Ascending aorta (tissue), 2 donors: ENCODE measurements around the gene LIMS2. TPM values are rescaled to one million over a fixed set of nuclear protein-coding genes. Genes with fewer than 3 reads are reported as not detected.
A peak's percentile ranks its signal among the peaks of the same experiment; 100 is the strongest.

Experiments
- DNase-seq, 2 donors: peaks; one replicate each; pipeline ENCODE4 v3.0.0-alpha.2; 2019; ENCODE audit warnings: low spot score in 2 of 2
- H3K27ac ChIP-seq, 2 donors: fragments of 200-600 bp; sonication (generic); one replicate each; pipeline ENCODE4 v1.5.1; 2016 to 2017; ENCODE audit warnings: mild to moderate bottlenecking in 1 of 2
- H3K27me3 ChIP-seq: fragments of 200-600 bp; sonication (generic); one replicate; pipeline ENCODE4 v1.5.1; 2017
- H3K36me3 ChIP-seq, 2 donors: fragments of 200-600 bp; sonication (generic); one replicate each; pipeline ENCODE4 v1.5.1; 2016
- H3K4me1 ChIP-seq, 2 donors: fragments of 200-600 bp; sonication (generic); one replicate each; pipeline ENCODE4 v1.5.1; 2016 to 2017; ENCODE audit warnings: mild to moderate bottlenecking in 1 of 2
- H3K4me3 ChIP-seq, 2 donors: fragments of 200-600 bp; sonication (generic); one replicate each; pipeline ENCODE4 v1.5.1; 2016 to 2017; ENCODE audit warnings: mild to moderate bottlenecking in 1 of 2
- H3K9me3 ChIP-seq, 2 donors: fragments of 200-600 bp; sonication (generic); one replicate each; pipeline ENCODE4 v1.5.1; 2016
- CTCF ChIP-seq, 3 experiments: fragments of 200-600 bp in 2 of 3; fragments of 450-650 bp in 1 of 3; sonication (generic) in 2 of 3; IDR thresholded peaks; one replicate each; pipeline ENCODE4 v1.5.1; 2016 to 2019; ENCODE audit warnings: antibody characterized with exemption in 3 of 3, mild to moderate bottlenecking in 1 of 3, moderate library complexity in 1 of 3
- intact Hi-C: fragments of 100-400 bp; cut with DNase I; formaldehyde crosslinking; loops from one replicate; pipeline ENCODE4 v1.15.1; 2023
- total RNA-seq: library from RNA; depleted of rRNA; stranded (reverse); fragments of >200 nt; gene quantifications from one replicate; pipeline ENCODE4 v1.1.0, GENCODE V29; 2016

Gene LIMS2
- total RNA-seq, 1 donor from 2014 or later = 169 TPM

- Histone ChIP-seq H3K9me3 (no peaks in the 10 kb centered on the region), H3K27me3 (no peaks in the 10 kb centered on the region), H3K4me3 (peak overlapping the region in 1 of 2 donors; percentile 2), H3K27ac (peak overlapping the region; percentile 60 to 82), H3K36me3 (peaks cover 10 to 19% of the 10 kb centered on the region in 2 donors), H3K4me1 (peaks cover 43 to 68% of the 10 kb centered on the region in 2 donors)
- no peak for TF ChIP-seq CTCF (IDR thresholded peaks at IDR 0.05)
- intact Hi-C loops = no loop called here
- DNase-seq = no peak
These were observed 14.2 kb downstream of the LIMS2 start for GRCh38 chr2:127661072-127661649.

GRCh38 chr2:127660291-127660578 is 15.1 kb downstream of the LIMS2 start:
- Histone ChIP-seq H3K27me3 (no peaks in the 10 kb centered on the region), H3K9me3 (no peaks in the 10 kb centered on the region), H3K4me1 (peaks cover 41 to 60% of the 10 kb centered on the region in 2 donors), H3K27ac (peak overlapping the region; percentile 73 to 82), H3K36me3 (peaks cover 18 to 28% of the 10 kb centered on the region in 2 donors), H3K4me3 (no peak overlapping the region)
- DNase-seq = no peak
- intact Hi-C loops = no loop called here
- no peak for TF ChIP-seq CTCF (IDR thresholded peaks at IDR 0.05)

GRCh38 chr2:127659408-127660290 is 15.7 kb downstream of the LIMS2 start:
- no peak for TF ChIP-seq CTCF (IDR thresholded peaks at IDR 0.05)
- intact Hi-C loops = no loop called here
- Histone ChIP-seq H3K27me3 (no peaks in the 10 kb centered on the region), H3K4me1 (peaks cover 41 to 55% of the 10 kb centered on the region in 2 donors), H3K27ac (peak overlapping the region; percentile 73 to 82), H3K9me3 (no peaks in the 10 kb centered on the region), H3K36me3 (peaks cover 23 to 34% of the 10 kb centered on the region in 2 donors), H3K4me3 (no peak overlapping the region)
- no peak for DNase-seq

GRCh38 chr2:127658641-127659407 is 16.5 kb downstream of the LIMS2 start:
- H3K4me1 ChIP-seq = peaks cover 38 to 50% of the 10 kb centered on the region in 2 donors
- no peaks in the 10 kb centered on the region for H3K27me3 ChIP-seq
- no peaks in the 10 kb centered on the region for H3K9me3 ChIP-seq
- H3K4me3 ChIP-seq = no peak overlapping the region
- H3K36me3 ChIP-seq = peaks cover 31 to 42% of the 10 kb centered on the region in 2 donors
- H3K27ac ChIP-seq = peak overlapping the region; percentile 73 to 82
- intact Hi-C loops = no loop called here
- TF ChIP-seq CTCF (IDR thresholded peaks at IDR 0.05) = no peak
- no peak for DNase-seq

- peak overlapping the region; percentile 73 to 82 for H3K27ac ChIP-seq
- no peaks in the 10 kb centered on the region for H3K27me3 ChIP-seq
- no peaks in the 10 kb centered on the region for H3K9me3 ChIP-seq
- peaks cover 33 to 44% of the 10 kb centered on the region in 2 donors for H3K4me1 ChIP-seq
- no peak overlapping the region for H3K4me3 ChIP-seq
- TF ChIP-seq CTCF (IDR thresholded peaks at IDR 0.05) = no peak
- peaks cover 38 to 47% of the 10 kb centered on the region in 2 donors for H3K36me3 ChIP-seq
- DNase-seq = no peak
- intact Hi-C loops = no loop called here
These were observed 17.2 kb downstream of the LIMS2 start for GRCh38 chr2:127658146-127658545.
